ENCODE results near the gene FAM216A.

The FAM216A gene

GRCh38 chr12:110467847-110468213 lies 815 bp upstream of the FAM216A start:
- peak overlapping the region; percentile 97 for H3K27ac Mint-ChIP-seq
- peaks cover 3% of the 10 kb centered on the region for H3K27me3 Mint-ChIP-seq (ENCODE audit: low read depth, poor library complexity)
- H3K9me3 Mint-ChIP-seq: no peaks in the 10 kb centered on the region
- peak overlapping the region; percentile 98 for H3K4me3 Mint-ChIP-seq
- peaks cover 32% of the 10 kb centered on the region for H3K4me1 Mint-ChIP-seq
- TF ChIP-seq CTCF (IDR thresholded peaks at IDR 0.05): no peak
- H3K36me3 Mint-ChIP-seq (ENCODE audit: low read depth): peaks cover 42% of the 10 kb centered on the region
- no peak for DNase-seq

GRCh38 chr12:110475426-110475825 lies 6.8 kb downstream of the FAM216A start:
- Mint-ChIP-seq H3K27ac (no peak overlapping the region), H3K4me1 (no peaks in the 10 kb centered on the region)

GRCh38 chr12:110498984-110499706 lies 30.5 kb downstream of the FAM216A start:
- no peak for DNase-seq
- no peak for TF ChIP-seq CTCF (IDR thresholded peaks at IDR 0.05)
- Mint-ChIP-seq H3K4me1 (peaks cover 35% of the 10 kb centered on the region), H3K27me3 (ENCODE audit: low read depth, poor library complexity) (no peaks in the 10 kb centered on the region), H3K4me3 (peak overlapping the region; percentile 58), H3K9me3 (peaks cover 11% of the 10 kb centered on the region), H3K36me3 (ENCODE audit: low read depth) (peaks cover 31% of the 10 kb centered on the region), H3K27ac (peak overlapping the region; percentile 80)

More at GRCh38 chr12:110475426-110475825, 6.8 kb downstream of the FAM216A start:
- DNase-seq: no peak
- Mint-ChIP-seq H3K4me3 (no peak overlapping the region), H3K9me3 (no peaks in the 10 kb centered on the region), H3K36me3 (ENCODE audit: low read depth) (peaks cover 58% of the 10 kb centered on the region), H3K27me3 (ENCODE audit: low read depth, poor library complexity) (no peaks in the 10 kb centered on the region)
- TF ChIP-seq CTCF (IDR thresholded peaks at IDR 0.05): no peak

- H3K4me3 Mint-ChIP-seq: peak overlapping the region; percentile 99
- DNase-seq: peak; percentile 31
Observed at GRCh38 chr12:110501399-110501751, 32.7 kb downstream of the FAM216A start.

GRCh38 chr12:110501752-110502738 lies 33.4 kb downstream of the FAM216A start, which contains the start of the genes RAD9B and VPS29:
Gene RAD9B, plus strand, starts transcription at chr12:110502331. Its CDS starts 7 bp downstream, at chr12:110502338.
Gene VPS29, minus strand, starts transcription at chr12:110502111. Its CDS starts 60 bp downstream, at chr12:110502051.
- H3K9me3 Mint-ChIP-seq: peaks cover 11% of the 10 kb centered on the region
- peaks cover 13% of the 10 kb centered on the region for H3K36me3 Mint-ChIP-seq (ENCODE audit: low read depth)
- H3K4me1 Mint-ChIP-seq: peaks cover 35% of the 10 kb centered on the region
- H3K27me3 Mint-ChIP-seq (ENCODE audit: low read depth, poor library complexity): peaks cover 7% of the 10 kb centered on the region
- H3K27ac Mint-ChIP-seq: peak within 1 kb of the TSS; percentile 98
- peak within 1 kb of the TSS; percentile 99 for H3K4me3 Mint-ChIP-seq
- no peak for TF ChIP-seq CTCF (IDR thresholded peaks at IDR 0.05)
- DNase-seq: peak; percentile 94

More at GRCh38 chr12:110501399-110501751, 32.7 kb downstream of the FAM216A start:
- no peak for TF ChIP-seq CTCF (IDR thresholded peaks at IDR 0.05)
- Mint-ChIP-seq H3K36me3 (ENCODE audit: low read depth) (peaks cover 13% of the 10 kb centered on the region), H3K9me3 (peaks cover 11% of the 10 kb centered on the region), H3K27me3 (ENCODE audit: low read depth, poor library complexity) (peaks cover 7% of the 10 kb centered on the region), H3K27ac (peak overlapping the region; percentile 89), H3K4me1 (peaks cover 35% of the 10 kb centered on the region)

Data from nephron progenitor cell (in vitro differentiated cells).